ENCODE measurements around the gene TNNT1. TPM values are rescaled to one million over a fixed set of nuclear protein-coding genes. Genes with fewer than 3 reads are reported as not detected.

The TNNT1 gene
- total RNA-seq, result 54.1 TPM
- long read RNA-seq, partial matches to known transcripts, result 2,037 of 2,145 reads
- long read RNA-seq, other reads (novel, unspliced or antisense), result 107 of 2,145 reads

- intact Hi-C loops (cut with DNase I), result loop anchor here (10.0 kb wide), 2 partner anchors 355 to 485 kb away; no protein-coding TSS in a partner anchor
- ATAC-seq (ENCODE audit: poor library complexity) (peak; percentile 36), DNase-seq (peak; percentile 48)
These were observed at the start of gene TNNT1 for GRCh38 chr19:55149078-55150003. TSS of gene TNNT1 (minus strand) at chr19:55149206. CDS start at chr19:55147157, 2,049 bp downstream.

GRCh38 chr19:55198651-55199050, 49.6 kb upstream of the TNNT1 start:
- DNase-seq, result no peak

GRCh38 chr19:55197528-55197927, 48.5 kb upstream of the TNNT1 start:
- no peak for DNase-seq
- no peak for ATAC-seq (ENCODE audit: poor library complexity)

More at GRCh38 chr19:55198651-55199050, 49.6 kb upstream of the TNNT1 start:
- intact Hi-C loops (cut with DNase I), result no loop called here
- no peak for ATAC-seq (ENCODE audit: poor library complexity)

GRCh38 chr19:55196803-55197202, 47.8 kb upstream of the TNNT1 start:
- intact Hi-C loops (cut with DNase I), result no loop called here
- DNase-seq, result no peak
- no peak for ATAC-seq (ENCODE audit: poor library complexity)

More at GRCh38 chr19:55197528-55197927, 48.5 kb upstream of the TNNT1 start:
- intact Hi-C loops (cut with DNase I), result no loop called here

- no peak for ATAC-seq (ENCODE audit: poor library complexity)
- no peak for DNase-seq
- intact Hi-C loops (cut with DNase I), result no loop called here
These were observed 44.5 kb upstream of the TNNT1 start for GRCh38 chr19:55193481-55193880.

DNA sequence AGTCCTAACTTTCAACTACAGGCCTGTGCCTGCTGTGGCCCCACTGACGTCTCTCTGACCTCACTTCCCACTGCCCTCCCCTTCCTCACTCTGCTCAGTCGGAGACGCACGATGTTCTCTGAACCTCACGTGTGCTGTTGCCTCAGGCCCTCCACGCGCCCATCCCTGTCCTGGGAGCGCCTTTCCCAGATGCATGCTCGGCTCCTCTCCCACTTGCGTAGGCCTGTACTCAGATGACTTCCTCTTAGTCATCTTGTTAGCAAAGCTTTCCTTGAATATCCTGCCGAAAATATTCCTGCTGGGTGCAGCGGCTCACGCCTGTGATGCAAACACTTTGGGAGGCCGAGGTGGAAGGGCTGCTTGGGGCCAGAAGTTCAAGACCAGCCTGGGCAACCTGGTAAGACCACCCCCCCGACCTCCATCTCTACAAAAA, 40.4 kb upstream of the TNNT1 start:
- DNase-seq (no peak), ATAC-seq (ENCODE audit: poor library complexity) (no peak)
- intact Hi-C loops (cut with DNase I), result no loop called here

DNA sequence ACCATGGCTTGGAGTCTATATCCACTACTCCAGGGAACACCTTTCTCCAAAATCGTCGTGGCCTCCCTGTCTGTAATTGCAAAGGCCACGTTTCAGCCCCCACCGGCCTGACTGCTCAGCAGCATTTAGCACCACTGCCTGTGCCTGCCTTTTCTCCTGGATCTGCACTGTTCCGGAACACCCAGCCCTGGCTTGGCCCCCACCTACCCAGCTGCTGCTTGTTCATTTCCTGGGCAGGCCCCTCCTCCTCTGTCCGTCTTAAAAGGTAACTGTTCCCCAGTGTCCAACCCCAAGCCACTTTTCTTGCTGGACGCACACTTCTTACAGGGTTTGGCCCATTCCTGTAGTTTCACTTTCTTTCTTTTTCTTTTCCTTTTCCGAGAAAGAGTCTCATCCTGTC, 39.6 kb upstream of the TNNT1 start:
- ATAC-seq (ENCODE audit: poor library complexity), result no peak

DNA sequence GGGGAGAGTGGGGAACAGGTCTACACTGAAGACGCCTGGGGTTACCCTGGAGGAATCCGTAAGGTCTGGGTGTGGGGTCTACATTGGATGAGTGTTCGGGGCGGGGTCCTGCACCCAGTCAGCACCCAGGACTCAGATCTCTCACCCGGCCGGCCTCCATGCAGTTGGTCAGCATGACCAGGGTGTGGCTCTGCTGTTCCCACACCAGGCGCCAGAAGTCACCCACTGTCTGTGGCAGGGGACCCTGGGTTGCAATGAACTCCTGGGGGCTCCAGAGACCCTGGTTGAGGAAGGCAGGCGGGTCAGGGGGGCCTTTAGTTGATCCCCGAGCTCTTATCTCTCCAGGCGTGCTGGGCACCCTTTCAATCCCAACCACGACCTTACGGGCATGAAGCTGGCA, 37.1 kb upstream of the TNNT1 start:
- intact Hi-C loops (cut with DNase I), result no loop called here
- ATAC-seq (ENCODE audit: poor library complexity) (no peak), DNase-seq (no peak)

More for the DNA sequence above, 39.6 kb upstream of the TNNT1 start:
- DNase-seq, result no peak
- intact Hi-C loops (cut with DNase I), result no loop called here

GRCh38 chr19:55181740-55182139, 32.7 kb upstream of the TNNT1 start:
- intact Hi-C loops (cut with DNase I), result no loop called here
- no peak for DNase-seq
- ATAC-seq (ENCODE audit: poor library complexity), result no peak

DNA sequence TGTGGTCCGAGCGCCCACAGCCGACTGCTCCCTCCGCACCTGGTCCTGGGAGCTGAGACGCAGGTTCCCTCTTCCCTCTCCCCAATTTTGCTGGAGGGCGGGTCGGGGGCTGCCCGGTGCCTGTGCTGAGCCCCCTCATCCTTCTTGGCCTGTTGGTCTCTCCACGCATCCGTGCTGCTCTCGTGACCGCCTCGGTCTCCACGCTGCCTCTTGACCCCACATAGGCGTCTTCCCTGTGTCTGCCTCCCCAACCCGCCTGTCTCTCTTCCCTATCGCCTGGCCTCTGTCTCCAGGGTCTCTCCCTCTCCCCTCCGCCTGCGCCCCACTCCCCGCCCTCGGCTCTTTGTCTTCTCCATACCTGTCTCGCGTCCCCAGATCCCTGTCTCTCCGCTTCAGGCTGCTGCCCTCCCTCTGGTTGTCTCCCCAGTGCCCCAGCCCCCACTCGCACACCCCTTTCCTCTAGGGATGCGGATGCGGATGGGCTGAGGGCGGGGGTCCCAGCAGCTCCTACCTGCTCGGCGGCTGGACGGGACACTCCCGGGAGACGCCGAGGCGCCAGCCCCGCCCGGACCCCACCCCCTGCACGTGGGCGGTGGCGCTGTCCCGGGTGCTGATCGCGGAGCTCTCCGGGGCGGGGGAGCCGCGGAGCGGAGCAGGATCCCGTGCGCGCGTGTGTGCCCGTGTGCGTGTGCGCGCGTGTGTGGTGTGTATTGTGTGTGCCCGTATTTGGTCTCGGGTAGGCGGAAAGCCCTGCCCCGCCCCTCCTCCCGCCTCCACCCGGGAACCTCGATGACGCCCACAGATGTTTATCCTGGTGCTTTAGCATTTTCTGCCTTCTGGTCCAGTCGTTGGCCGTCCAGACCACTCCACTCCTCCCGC, 30.8 kb upstream of the TNNT1 start, which contains the start of gene SYT5:
TSS of gene SYT5 (minus strand) at position 684 of the 879 bp plus-strand sequence. CDS start 1,248 bp downstream, outside the sequence.
- ATAC-seq (ENCODE audit: poor library complexity) (peak; percentile 87), DNase-seq (no peak)
- intact Hi-C loops (cut with DNase I), result no loop called here

- DNase-seq (peak; percentile 76), ATAC-seq (ENCODE audit: poor library complexity) (peak; percentile 79)
- intact Hi-C loops (cut with DNase I), result no loop called here
These were observed 30.0 kb upstream of the TNNT1 start for GRCh38 chr19:55178781-55179599.

GRCh38 chr19:55176076-55176475, 27.1 kb upstream of the TNNT1 start:
- intact Hi-C loops (cut with DNase I), result no loop called here
- DNase-seq (no peak), ATAC-seq (ENCODE audit: poor library complexity) (no peak)

DNA sequence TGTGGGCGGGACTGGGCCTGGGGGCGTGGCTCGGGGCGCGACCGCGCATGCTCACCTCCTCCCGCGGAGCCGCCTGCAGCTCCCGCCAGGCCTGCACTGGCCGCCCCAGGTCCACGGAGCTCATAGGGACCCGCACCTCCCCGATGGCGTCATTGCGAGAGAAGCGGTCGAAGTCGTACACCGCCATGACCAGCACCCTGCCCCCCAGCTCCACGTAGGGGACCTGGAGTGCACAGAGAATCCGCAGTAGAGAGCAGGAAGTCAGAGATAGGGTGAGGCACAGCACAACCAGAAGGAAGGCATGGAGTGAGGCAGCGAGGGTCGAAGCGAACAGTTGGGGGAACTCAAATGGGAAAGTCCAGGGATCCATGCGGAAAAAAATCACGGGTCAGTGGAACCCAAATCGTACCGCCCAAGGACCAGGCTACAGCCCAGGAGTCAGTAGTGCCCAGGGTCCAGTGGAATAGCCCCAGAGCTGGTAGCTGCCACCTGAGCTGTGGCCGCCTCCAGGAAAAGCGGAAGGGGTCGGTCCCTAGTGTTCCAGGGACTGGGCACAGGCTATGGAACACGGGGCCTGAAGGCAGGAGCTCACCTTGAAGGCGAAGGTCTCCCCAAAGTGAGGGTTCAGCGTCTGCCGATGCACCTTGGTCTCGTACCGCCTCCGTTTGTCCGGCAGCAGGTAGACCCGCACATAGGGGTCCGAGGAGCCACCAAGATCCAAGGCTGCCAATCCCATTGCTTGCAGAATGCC, 26.3 kb upstream of the TNNT1 start:
- DNase-seq (no peak), ATAC-seq (ENCODE audit: poor library complexity) (no peak)
- intact Hi-C loops (cut with DNase I), result no loop called here

- DNase-seq, result no peak
- intact Hi-C loops (cut with DNase I), result no loop called here
- ATAC-seq (ENCODE audit: poor library complexity), result no peak
These were observed 25.6 kb upstream of the TNNT1 start for GRCh38 chr19:55174425-55175116.

GRCh38 chr19:55173714-55174409, 24.9 kb upstream of the TNNT1 start:
- intact Hi-C loops (cut with DNase I), result no loop called here
- DNase-seq (peak; percentile 75), ATAC-seq (ENCODE audit: poor library complexity) (peak; percentile 72)

- intact Hi-C loops (cut with DNase I), result no loop called here
- ATAC-seq (ENCODE audit: poor library complexity), result peak; percentile 25
- DNase-seq, result no peak
These were observed 24.2 kb upstream of the TNNT1 start for GRCh38 chr19:55173186-55173713.

Data from Right ventricle myocardium superior (tissue), 1 donor.